Measurements from ENCODE around the gene LAMC2. TPM values are rescaled to one million over a fixed set of nuclear protein-coding genes. Genes with fewer than 3 reads are reported as not detected.

LAMC2 gene
- total and polyA plus RNA-seq, 2 of the 13 experiments (the other 11 are each of a cell fraction or from before 2014, with no cell fraction given) = 0.03 TPM; not detected in 1

- no TSS peak for BruUV-seq (replicated peaks)
- POLR2A ChIA-PET = interaction anchor here (1.4 kb wide), 1 partner anchor 266 kb away, joined by 5 read pairs; no protein-coding TSS in a partner anchor
- H2AFZ ChIP-seq (ENCODE audit: low read length) = no peak overlapping the region
- H4K20me1 ChIP-seq (ENCODE audit: insufficient read depth, low read length) = no peaks in the 10 kb centered on the region
- H3K9ac ChIP-seq (ENCODE audit: insufficient read depth, low read depth, low read length) = no peak overlapping the region
- ATAC-seq (peak; percentile 61), FAIRE-seq (no peak), DNase-seq (ENCODE audit: low spot score) (peak; percentile 36)
- H3K9me3 ChIP-seq (ENCODE audit: low read length) = no peaks in the 10 kb centered on the region
- TF ChIP-seq GPN1 (CRISPR knock-in tag; IDR thresholded peaks at IDR 0.05; ENCODE audit: borderline replicate concordance) (no peak), RAD51 (IDR thresholded peaks at IDR 0.05; ENCODE audit: borderline replicate concordance) (no peak), ZNF317 (CRISPR knock-in tag; IDR thresholded peaks at IDR 0.05) (no peak), ZFP36L2 (CRISPR knock-in tag; IDR thresholded peaks at IDR 0.05) (no peak), TFE3 (CRISPR knock-in tag; IDR thresholded peaks at IDR 0.05) (no peak), SATB2 (CRISPR knock-in tag; IDR thresholded peaks at IDR 0.05) (no peak), ZNF543 (CRISPR knock-in tag; IDR thresholded peaks at IDR 0.05) (no peak), FIP1L1 (IDR thresholded peaks at IDR 0.05; ENCODE audit: borderline replicate concordance, insufficient read depth, low read depth, low read length) (no peak)
- TF ChIP-seq, protein P1, sequence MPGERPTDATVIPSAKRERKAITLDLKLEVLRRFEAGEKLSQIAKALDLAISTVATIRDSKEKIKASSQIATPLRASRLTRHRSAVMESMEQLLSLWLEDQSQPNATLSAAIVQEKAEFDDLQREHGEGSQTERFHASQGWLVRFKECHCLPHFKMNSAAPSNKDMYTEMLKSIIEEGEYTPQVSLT (CRISPR knock-in tag; IDR thresholded peaks at IDR 0.05; ENCODE audit: borderline replicate concordance, low read depth) = no peak
- no peak overlapping the region for H3K4me2 ChIP-seq (ENCODE audit: low read depth, low read length)
- in situ Hi-C loops (cut with HindIII; ENCODE audit: extremely low pct_ligation_motif_present, low pct_unique_long_range_greater_than_20kb) = loop anchor here (5.0 kb wide), 1 partner anchor 266 kb away; no protein-coding TSS in a partner anchor
- H3K27me3 ChIP-seq (ENCODE audit: control insufficient read depth in 1 of 2, insufficient read depth in 2 of 2, low read length in 2 of 2) = 0 out of 5 replicates have a peak, but pooled peaks cover 0 to 8% of the 10 kb centered on the region in 2 experiments
- H3K36me3 ChIP-seq (replicated peaks in 1 of 2; ENCODE audit: control insufficient read depth in 1 of 2, insufficient read depth in 2 of 2, low read length in 2 of 2) = no peaks in the 10 kb centered on the region
- intact Hi-C loops (cut with micrococcal nuclease; ENCODE audit: unreplicated experiment) = loop anchor here (1.0 to 5.0 kb wide), 2 partner anchors 206 to 266 kb away; partner anchors contain the start of gene LAMC1
- no peak overlapping the region for H3K4me3 ChIP-seq (replicated peaks in 1 of 3; ENCODE audit: insufficient read depth in 1 of 3, low read depth in 2 of 3, low read length in 3 of 3)
- CTCF ChIA-PET (ENCODE audit: low intra/inter-chr PET ratio, low total read pairs) = interaction anchor here (2.3 kb wide), 1 partner anchor 266 kb away, joined by 21 read pairs; no protein-coding TSS in a partner anchor
- H3K27ac ChIP-seq (ENCODE audit: extremely low read length, insufficient read depth, low read length) = no peak overlapping the region
- H3K4me1 ChIP-seq (ENCODE audit: insufficient read depth, low read length) = peaks cover 34% of the 10 kb centered on the region
- no peaks in the 10 kb centered on the region for H3K79me2 ChIP-seq (ENCODE audit: insufficient read depth, low read length)
- 56% methylated on average over 5 of the region's 13 CpGs for WGBS (ENCODE audit: low lambda C conversion rate)
These were observed 42.5 kb downstream of the LAMC2 start for GRCh38 chr1:183228347-183229220.
